OCI-M2 (cell line): ENCODE results near the gene E2F1.

Experiments used
- DNase-seq: peaks from one replicate; lab custom pipeline; 2025; ENCODE audit not compliant: unreplicated experiment; lab: John Stamatoyannopoulos, UW

E2F1 gene, protein sequence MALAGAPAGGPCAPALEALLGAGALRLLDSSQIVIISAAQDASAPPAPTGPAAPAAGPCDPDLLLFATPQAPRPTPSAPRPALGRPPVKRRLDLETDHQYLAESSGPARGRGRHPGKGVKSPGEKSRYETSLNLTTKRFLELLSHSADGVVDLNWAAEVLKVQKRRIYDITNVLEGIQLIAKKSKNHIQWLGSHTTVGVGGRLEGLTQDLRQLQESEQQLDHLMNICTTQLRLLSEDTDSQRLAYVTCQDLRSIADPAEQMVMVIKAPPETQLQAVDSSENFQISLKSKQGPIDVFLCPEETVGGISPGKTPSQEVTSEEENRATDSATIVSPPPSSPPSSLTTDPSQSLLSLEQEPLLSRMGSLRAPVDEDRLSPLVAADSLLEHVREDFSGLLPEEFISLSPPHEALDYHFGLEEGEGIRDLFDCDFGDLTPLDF

DNA sequence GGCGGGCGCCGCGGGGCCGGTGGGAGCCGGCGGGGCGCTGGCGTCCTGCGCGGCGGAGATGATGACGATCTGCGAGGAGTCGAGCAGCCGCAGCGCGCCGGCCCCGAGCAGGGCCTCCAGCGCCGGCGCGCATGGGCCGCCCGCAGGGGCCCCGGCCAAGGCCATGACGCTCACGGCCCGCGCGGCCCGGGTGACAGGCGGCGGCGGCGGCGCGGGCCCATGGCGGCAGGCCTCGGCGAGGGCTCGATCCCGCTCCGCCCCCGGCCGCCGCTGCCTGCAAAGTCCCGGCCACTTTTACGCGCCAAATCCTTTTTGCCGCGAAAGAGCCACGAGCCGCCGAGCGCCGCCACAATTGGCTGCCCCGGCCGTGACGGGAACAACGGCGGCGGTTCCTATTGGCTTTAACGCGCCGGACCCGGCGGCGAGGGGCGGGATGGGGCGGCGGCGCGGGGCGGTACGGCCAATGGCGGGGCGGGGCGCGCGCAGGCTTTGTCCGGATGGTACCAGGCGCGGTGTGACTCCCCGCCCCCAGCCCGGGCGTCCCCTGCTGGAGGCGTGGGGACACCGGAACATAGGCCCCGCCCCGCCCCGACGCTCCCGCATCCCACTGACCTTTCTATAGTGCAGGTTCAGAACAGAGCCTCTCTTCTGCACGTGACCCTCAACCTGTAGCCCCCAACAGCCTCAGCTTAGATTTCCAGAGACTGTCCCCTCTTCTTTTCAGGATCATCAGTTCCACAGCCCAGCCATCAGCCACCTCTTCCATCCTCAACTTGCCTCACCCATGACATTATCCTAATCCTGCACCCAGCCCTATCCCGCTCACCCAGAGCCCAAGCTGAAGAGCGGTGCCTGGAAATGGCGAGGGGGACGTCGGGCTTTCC, at the start of gene E2F1:
Gene E2F1, minus strand, starts transcription at position 286 of the 884 bp plus-strand sequence. Its CDS starts 121 bp downstream, at position 165.
- DNase-seq: peak; percentile 81

DNA sequence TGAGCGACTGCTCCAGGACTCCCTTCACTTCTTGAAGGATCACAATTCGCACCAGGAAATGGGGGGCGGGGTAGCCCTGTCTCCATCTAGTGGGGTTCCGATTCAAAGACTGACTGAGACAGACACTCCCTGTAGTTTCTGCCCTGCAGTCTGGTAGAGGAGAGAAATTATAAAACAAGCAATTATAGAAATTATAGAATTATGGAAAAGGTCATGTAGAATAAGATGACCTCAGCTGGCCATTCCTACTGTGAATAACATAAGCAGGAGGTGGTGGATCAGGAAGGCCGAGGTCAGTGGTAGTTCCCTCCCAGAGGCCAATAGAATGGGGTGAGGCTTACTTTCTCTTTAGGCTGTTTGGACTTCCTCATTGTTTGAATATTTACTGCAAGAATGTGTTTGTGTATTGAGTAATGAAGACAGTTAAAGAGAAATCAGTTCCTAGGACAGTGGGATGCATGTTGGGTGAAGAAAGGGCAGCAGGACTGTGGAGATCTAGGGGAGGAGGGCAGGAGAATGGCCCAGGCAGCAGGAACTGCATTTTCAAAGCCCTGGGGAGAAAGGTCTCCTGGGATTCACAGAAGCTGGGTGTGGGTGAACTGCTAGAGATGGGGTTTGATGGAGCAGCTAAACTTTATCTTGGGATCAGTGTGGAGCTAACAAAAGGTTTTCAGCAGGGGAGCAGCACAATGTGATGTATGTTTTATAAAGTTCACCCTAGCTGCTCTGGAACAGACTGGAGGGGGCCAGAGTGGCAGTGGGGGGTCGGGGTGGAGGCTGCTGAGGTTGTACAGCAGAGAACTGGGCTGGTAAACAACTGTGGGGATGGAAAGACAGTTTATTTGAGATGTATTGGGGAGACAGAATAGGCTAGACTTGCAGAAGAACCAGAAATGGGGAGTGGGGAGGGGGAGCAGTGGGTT, 47.7 kb upstream of the E2F1 start:
- DNase-seq: no peak

GRCh38 chr20:33732166-33732970, 46.2 kb upstream of the E2F1 start:
- DNase-seq: no peak

DNA sequence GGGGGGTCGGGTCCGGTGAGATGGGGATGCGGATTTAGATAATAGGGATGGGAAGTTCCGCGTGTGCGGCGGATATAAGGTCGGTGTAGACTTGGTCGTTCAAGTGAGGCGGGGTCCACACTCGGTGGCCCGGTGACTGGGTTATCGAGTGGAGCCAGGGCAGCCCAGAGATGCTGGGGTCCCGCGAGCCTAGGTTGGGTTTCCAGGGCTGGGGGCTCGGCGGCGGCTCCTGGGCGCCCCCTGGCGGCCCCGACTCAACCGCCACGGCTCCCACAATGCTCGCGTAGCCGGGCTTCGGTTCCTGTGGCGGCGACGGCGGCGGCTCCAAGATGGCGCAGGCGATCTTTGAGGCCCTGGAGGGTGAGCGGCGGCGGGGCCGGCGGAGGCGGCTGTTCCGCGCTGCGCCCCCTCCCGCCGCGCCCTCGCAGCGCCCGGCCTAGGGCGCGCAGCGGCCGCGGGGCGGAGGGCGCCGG, 45.5 kb upstream of the E2F1 start, which contains the start of gene ZNF341:
Gene ZNF341, plus strand, starts transcription at position 304 of the 473 bp plus-strand sequence. Its CDS starts 26 bp downstream, at position 330.
- DNase-seq: peak; percentile 63

GRCh38 chr20:33730946-33731692, 44.9 kb upstream of the E2F1 start:
- DNase-seq: no peak

GRCh38 chr20:33729101-33729500, 42.9 kb upstream of the E2F1 start:
- no peak for DNase-seq

GRCh38 chr20:33728463-33728862, 42.3 kb upstream of the E2F1 start:
- no peak for DNase-seq

GRCh38 chr20:33727806-33728205, 41.6 kb upstream of the E2F1 start:
- DNase-seq: no peak

DNA sequence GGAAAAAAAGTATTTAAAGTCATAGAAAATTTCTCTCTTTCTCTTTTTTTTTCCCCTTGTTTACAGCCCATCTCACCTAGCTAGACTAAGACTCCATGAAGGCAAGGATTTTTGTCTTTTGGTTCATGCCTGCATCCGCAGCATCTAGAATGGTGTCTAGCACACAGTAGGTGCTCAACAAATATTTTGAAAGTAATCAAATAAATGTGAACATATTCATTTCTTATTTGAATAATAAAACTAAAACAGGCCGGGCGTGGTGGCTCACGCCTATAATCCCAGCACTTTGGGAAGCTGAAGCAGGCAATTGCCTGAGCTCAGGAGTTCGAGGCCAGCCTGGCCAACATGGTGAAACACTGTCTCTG, 40.9 kb upstream of the E2F1 start:
- DNase-seq: no peak

GRCh38 chr20:33725607-33726264, 39.6 kb upstream of the E2F1 start:
- no peak for DNase-seq

- DNase-seq: no peak
Observed at GRCh38 chr20:33724439-33725094, 38.4 kb upstream of the E2F1 start.

GRCh38 chr20:33721391-33722140, 35.4 kb upstream of the E2F1 start:
- no peak for DNase-seq

DNA sequence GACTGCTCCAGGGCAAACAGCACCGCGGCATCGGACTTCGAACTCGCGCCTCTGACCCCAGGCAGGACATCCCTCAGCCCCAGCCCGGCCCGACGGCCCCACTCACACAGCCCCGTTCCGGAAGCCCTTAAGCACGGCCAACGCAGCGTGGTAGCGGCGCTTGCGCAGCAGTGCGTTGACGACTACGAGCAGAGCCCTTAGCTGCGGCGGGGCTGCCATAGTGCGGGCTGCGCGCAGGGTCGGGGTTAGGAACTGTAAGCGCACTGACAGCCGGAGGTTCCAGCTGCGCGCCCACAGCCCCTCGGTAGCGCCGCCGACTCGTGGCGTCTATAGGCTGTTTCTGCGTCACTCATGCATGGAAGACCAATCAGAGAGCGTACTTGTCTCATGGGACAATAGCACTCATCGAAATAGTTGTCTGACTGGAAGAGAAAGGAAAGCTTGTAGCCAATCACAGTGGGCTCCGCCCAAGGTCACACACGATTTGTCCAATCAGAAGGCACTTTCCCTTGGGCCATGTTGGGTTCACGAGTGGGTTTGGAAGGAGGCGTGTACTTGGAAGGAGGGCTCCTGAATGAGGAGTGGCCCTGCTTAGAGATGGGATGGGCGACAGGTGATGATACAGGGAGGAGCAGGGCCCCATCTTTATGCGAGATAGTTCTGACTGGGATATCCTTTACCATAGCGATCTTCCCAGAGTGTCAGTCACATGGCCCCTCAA, 34.0 kb upstream of the E2F1 start, which contains the start of gene PXMP4:
Gene PXMP4, minus strand, starts transcription at position 322 of the 721 bp plus-strand sequence. Its CDS starts 103 bp downstream, at position 219.
- DNase-seq: peak; percentile 94

GRCh38 chr20:33719277-33719988, 33.2 kb upstream of the E2F1 start:
- no peak for DNase-seq

DNA sequence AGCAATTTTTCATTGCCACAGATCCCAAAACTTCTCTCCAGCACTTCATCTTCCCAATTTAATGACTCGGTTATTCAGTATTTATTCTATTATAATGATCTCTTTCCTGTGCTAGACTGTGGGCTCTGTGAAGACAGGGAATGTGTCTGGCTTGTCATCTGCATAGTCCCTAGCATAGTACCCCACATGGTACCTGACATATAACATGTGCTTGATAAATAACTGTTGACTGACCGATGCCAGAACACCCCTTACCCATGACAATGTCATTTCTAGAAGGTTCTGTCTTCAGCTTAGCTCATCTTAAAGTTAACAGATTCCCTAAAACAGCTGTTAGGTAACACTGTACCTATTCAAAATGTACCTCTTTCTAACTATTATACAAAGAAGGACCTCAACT, 30.3 kb upstream of the E2F1 start:
- DNase-seq: no peak

DNA sequence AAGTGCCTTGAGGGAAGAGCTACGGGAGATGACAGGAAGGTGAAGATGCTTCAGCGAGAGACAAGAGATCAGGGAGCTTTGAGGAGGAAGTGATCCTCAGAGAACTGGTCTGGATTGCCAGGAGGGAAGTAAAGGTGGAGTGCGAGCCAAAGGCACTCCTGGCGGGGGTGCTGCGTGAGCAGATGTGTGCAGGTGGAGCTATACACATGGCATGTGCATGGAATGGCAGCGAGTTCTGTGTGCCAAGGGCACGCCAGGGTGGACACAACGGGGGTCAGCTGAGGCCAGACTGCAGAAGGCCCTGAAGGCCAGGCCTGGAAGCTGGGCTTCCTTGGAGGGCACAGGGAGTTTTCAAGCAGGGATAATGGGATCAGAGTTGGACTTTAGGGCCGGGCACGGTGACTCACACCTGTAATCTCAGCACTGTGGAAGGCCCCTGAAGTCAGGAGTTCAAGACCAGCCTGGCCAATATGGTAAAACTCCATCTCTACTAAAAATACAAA, 27.7 kb upstream of the E2F1 start:
- DNase-seq: no peak
